Mesothelial cell of epicardium (in vitro differentiated cells): ENCODE measurements around the gene SLC7A10. TPM values are rescaled to one million over a fixed set of nuclear protein-coding genes. Genes with fewer than 3 reads are reported as not detected.

Experiments
- DNase-seq, 2 experiments: peaks; one replicate each; pipeline ENCODE4 v3.0.0; 2021; ENCODE audit warnings: low spot score in 2 of 2; ENCODE audit not compliant: unreplicated experiment in 2 of 2
- H3K27ac Mint-ChIP-seq: 2 replicates; pipeline ENCODE4 v1.8.0; 2021; ENCODE audit warnings: mixed read lengths
- H3K27me3 Mint-ChIP-seq: 2 replicates; pipeline ENCODE4 v1.8.0; 2021; ENCODE audit warnings: low read depth, mixed read lengths
- H3K36me3 Mint-ChIP-seq: 2 replicates; pipeline ENCODE4 v1.8.0; 2021; ENCODE audit warnings: mixed read lengths
- H3K4me1 Mint-ChIP-seq: 2 replicates; pipeline ENCODE4 v1.8.0; 2021; ENCODE audit warnings: mixed read lengths
- H3K4me3 Mint-ChIP-seq: 2 replicates; pipeline ENCODE4 v1.8.0; 2021; ENCODE audit warnings: mild to moderate bottlenecking, moderate library complexity, mixed read lengths
- H3K9me3 Mint-ChIP-seq: 2 replicates; pipeline ENCODE4 v1.8.0; 2021; ENCODE audit warnings: mixed read lengths
- total RNA-seq: library from RNA; stranded (reverse); gene quantifications from 3 replicates; pipeline ENCODE4 v1.2.1, GENCODE V29; 2021
- TF ChIP-seq, protein P1 (sequence below): fragments of 200-600 bp; sonication (generic); IDR thresholded peaks from one replicate; pipeline ENCODE4 v1.5.0; 2021; ENCODE audit warnings: antibody characterized with exemption; ENCODE audit not compliant: unreplicated experiment

Gene SLC7A10
- total RNA-seq, 1 donor from 2014 or later: 0.92 TPM

DNA sequence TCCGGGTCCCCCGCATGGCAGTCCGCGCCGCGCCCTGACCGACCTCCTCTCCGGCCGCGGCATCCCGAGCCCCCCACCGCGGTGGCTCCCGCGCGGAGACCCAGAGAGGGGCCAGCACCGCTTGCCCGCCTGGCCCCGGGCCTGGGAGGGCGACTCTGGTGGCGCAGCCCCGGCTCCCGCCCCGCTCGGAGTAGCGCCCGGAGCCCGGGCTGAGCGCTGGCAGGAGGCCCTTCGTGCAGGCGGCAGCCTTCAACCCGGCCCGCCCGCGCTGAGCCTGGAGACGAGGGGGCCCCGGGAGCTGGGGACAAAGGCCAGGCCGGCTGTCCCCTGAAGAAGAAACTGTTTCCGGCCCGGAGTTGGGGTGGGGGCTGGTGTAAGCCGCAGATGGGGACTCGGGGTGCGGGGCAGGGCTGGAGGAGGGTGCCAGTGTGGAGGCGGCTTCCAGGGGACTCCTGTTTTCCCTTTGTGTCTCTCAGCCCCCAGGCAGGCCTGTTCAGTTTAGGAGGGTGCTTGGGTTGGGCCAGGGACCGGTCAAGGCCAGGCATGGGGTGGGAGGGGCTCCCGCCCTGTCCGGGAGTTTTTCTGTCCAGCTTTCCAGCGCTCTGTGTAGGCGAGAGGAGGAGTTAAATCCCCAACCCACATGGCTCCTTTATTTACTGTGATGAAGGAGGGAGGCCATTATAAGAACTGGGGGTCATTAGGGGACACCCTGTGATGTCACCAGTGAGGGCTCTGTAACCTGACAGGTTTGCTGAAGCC is 30.6 kb downstream of the SLC7A10 start:
- Mint-ChIP-seq H3K27ac (no peak overlapping the region), H3K9me3 (no peaks in the 10 kb centered on the region)

DNA sequence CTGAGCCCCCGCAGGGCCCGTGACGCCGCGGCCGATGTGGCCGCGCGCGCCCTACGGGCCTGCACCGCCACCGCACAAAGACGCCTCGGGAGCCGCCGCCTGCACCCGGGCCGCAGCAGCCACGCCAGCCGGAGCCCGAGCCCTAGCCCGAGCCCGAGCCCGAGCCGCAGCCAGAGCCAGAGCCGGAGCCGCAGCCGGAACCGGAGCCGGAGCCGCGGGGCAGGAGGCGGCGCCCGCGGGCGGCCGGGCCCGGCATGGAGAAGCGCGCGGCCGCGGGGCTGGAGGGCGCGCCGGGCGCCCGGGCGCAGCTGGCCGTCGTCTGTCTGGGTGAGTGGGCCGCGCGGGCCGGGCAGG is 31.1 kb downstream of the SLC7A10 start:
- peak in 1 of 2 experiments; percentile 58 for DNase-seq
- Mint-ChIP-seq H3K4me3 (no peak overlapping the region), H3K27me3 (peaks cover 25% of the 10 kb centered on the region), H3K4me1 (peaks cover 2% of the 10 kb centered on the region), H3K36me3 (peaks cover 3% of the 10 kb centered on the region), H3K9me3 (no peaks in the 10 kb centered on the region), H3K27ac (no peak overlapping the region)
- TF ChIP-seq, protein P1, sequence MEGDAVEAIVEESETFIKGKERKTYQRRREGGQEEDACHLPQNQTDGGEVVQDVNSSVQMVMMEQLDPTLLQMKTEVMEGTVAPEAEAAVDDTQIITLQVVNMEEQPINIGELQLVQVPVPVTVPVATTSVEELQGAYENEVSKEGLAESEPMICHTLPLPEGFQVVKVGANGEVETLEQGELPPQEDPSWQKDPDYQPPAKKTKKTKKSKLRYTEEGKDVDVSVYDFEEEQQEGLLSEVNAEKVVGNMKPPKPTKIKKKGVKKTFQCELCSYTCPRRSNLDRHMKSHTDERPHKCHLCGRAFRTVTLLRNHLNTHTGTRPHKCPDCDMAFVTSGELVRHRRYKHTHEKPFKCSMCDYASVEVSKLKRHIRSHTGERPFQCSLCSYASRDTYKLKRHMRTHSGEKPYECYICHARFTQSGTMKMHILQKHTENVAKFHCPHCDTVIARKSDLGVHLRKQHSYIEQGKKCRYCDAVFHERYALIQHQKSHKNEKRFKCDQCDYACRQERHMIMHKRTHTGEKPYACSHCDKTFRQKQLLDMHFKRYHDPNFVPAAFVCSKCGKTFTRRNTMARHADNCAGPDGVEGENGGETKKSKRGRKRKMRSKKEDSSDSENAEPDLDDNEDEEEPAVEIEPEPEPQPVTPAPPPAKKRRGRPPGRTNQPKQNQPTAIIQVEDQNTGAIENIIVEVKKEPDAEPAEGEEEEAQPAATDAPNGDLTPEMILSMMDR: no peak

More for the DNA sequence above, 30.6 kb downstream of the SLC7A10 start:
- Mint-ChIP-seq H3K27me3 (peaks cover 25% of the 10 kb centered on the region), H3K36me3 (peaks cover 3% of the 10 kb centered on the region), H3K4me3 (peak overlapping the region; percentile 82), H3K4me1 (peaks cover 2% of the 10 kb centered on the region)
- TF ChIP-seq, protein P1: no peak
- peak in 1 of 2 experiments; percentile 48 for DNase-seq

DNA sequence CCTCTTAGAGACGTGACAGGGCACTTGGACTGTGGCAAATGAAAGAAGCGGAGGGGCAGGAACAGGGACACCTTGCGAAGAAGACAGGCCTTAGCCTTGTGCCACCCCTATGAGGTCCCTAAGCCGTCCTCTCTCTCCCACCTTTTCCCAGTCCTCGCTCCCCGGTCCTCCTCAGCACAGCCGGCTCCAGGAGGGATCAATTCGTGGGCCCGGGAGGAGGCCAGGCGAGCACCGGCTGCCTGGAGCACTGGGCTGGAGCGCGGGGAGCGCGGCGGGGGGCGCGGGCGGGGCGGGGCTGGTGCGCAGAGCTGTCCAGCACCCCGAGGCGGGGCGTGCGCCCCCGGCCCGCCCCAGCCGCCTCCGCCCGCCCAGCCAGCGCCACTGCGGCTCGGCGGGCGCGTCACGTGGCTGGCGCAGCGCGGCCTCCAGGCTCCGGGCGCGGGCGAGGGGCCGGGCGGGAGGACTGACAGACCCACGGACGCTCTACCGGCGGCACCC is 31.7 kb downstream of the SLC7A10 start, which contains the start of gene LRP3:
Gene LRP3, plus strand, starts transcription at position 466 of the 498 bp plus-strand sequence. CDS start 456 bp downstream, outside the sequence.
- Mint-ChIP-seq H3K27ac (no peak within 1 kb of the TSS), H3K9me3 (no peaks in the 10 kb centered on the region), H3K36me3 (no peaks in the 10 kb centered on the region), H3K27me3 (peaks cover 25% of the 10 kb centered on the region), H3K4me3 (peak within 1 kb of the TSS; percentile 82), H3K4me1 (peaks cover 2% of the 10 kb centered on the region)
- peak; percentile 54 to 64 for DNase-seq
- TF ChIP-seq, protein P1: no peak

DNA sequence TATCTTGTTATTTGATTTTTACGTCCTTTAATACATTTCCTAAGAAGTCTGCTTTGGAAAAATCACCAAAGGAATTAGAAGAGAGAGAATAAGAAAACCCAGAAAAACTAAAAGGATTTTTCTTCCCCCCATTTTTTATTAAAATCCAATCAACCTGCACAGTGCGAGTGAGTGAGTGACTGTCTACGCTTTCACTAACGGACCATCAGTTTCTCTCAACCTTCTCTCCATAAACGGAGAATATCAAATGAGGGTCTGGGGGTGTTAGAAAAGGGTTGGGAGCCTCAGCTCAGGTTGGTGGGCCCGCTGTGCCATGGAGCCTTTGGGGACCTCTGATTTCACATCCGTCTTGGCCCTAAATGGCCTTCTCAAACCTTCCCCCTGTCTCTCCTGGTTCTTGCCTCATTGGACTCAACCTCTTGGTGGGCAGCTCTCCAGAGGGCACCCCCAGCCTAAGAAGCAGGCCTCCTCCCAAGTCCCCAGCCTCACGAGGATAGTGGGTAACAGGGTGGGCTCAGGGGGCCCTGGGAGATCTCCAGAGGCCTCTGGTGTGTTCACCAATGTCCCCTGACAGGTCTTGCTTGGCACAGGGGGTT is 32.3 kb downstream of the SLC7A10 start:
- Mint-ChIP-seq H3K9me3 (no peaks in the 10 kb centered on the region), H3K4me3 (peak overlapping the region; percentile 64), H3K27me3 (peaks cover 25% of the 10 kb centered on the region), H3K4me1 (peaks cover 2% of the 10 kb centered on the region), H3K36me3 (no peaks in the 10 kb centered on the region), H3K27ac (no peak overlapping the region)
- TF ChIP-seq, protein P1: no peak
- no peak for DNase-seq

DNA sequence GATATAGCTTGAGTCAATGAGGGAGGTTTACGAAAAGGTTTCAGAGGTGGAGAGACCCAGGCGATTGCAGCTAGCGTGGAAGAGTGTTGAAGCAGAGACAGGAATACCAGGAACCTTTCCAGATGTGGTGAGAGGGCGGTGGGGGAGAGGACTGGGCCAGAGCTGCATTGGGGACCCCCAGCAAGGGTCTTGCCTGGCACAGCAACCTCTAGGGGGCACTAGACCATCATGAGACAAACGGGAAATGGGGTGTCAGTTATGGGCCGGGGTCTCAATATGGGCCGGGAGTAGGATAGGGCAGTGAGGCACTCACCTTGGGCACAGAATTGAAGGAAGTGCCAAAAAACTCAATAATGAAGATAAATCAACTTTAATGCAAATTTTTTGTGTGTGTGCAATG is 33.6 kb downstream of the SLC7A10 start:
- TF ChIP-seq, protein P1: no peak
- H3K4me1 Mint-ChIP-seq: peaks cover 2% of the 10 kb centered on the region
- no peak overlapping the region for H3K27ac Mint-ChIP-seq
- H3K4me3 Mint-ChIP-seq: peak overlapping the region; percentile 13
- no peaks in the 10 kb centered on the region for H3K36me3 Mint-ChIP-seq
- no peaks in the 10 kb centered on the region for H3K9me3 Mint-ChIP-seq
- H3K27me3 Mint-ChIP-seq: peaks cover 27% of the 10 kb centered on the region
- no peak for DNase-seq
